Peyer's patch (tissue), 4 donors: Measurements from ENCODE around the gene CHAT.

ENCODE experiments used
- CTCF ChIP-seq, 6 experiments: fragments of 450-650 bp in 4 of 6; fragments of 200-600 bp in 2 of 6; sonication (generic) in 1 of 6; IDR thresholded peaks; one replicate each; pipeline ENCODE4 v1.5.1; 2017 to 2019; ENCODE audit warnings: antibody characterized with exemption in 6 of 6, mild to moderate bottlenecking in 3 of 6, moderate library complexity in 1 of 6
- POLR2A ChIP-seq, 2 donors: fragments of 450-650 bp; IDR thresholded peaks; one replicate each; pipeline ENCODE4 v1.5.1; 2017; ENCODE audit warnings: antibody characterized with exemption in 2 of 2, mild to moderate bottlenecking in 2 of 2, moderate library complexity in 2 of 2

GRCh38 chr10:49688261-49688846 is 74.5 kb downstream of the CHAT start:
- TF ChIP-seq CTCF (IDR thresholded peaks at IDR 0.05): no peak
- TF ChIP-seq POLR2A (IDR thresholded peaks at IDR 0.05): no peak
